Astrocyte of the cerebellum (primary cell): ENCODE results near the gene GRXCR1.

Source experiments
- DNase-seq: peaks from one replicate; pipeline ENCODE4 v3.0.0-alpha.2; 2011; ENCODE audit warnings: low read depth
- H3K4me3 ChIP-seq: 2 replicates; pipeline ENCODE4 v1.5.1; 2011; ENCODE audit warnings: mild to moderate bottlenecking, low read depth, low read length, moderate library complexity
- in situ Hi-C: cut with HindIII; loops from 2 replicates; pipeline ENCODE4 v1.10.0; 2017; ENCODE audit warnings: low sequenced_read_pairs
- TF ChIP-seq, protein P1 (sequence below): IDR thresholded peaks from 2 replicates; pipeline ENCODE4 v1.5.1; 2012; ENCODE audit warnings: low read length, low read depth, moderate library complexity, mild to moderate bottlenecking; ENCODE audit errors: missing control alignments

GRXCR1 gene

DNA sequence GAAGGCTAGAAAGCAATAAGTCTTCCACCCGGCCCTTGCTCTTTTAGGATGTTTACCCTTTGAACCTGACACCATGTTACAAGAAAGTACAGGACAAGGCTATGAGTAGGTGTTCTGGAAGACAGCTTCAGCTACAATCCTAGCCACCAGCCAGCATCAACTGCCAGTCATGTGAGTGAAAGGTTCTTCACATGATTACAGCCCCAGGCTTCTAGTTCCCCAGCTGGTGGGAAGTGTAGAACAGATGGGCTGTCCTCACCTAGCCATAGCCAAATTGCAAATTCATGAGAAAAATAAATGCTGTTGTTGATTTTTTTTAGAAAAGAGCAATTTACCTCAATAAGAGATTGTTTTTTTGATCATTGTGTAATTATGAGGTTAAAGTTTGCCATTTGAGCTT lies 60.8 kb downstream of the GRXCR1 start:
- in situ Hi-C loops, result no loop called here
- H3K4me3 ChIP-seq, result no peak overlapping the region
- DNase-seq, result no peak
- TF ChIP-seq, protein P1, sequence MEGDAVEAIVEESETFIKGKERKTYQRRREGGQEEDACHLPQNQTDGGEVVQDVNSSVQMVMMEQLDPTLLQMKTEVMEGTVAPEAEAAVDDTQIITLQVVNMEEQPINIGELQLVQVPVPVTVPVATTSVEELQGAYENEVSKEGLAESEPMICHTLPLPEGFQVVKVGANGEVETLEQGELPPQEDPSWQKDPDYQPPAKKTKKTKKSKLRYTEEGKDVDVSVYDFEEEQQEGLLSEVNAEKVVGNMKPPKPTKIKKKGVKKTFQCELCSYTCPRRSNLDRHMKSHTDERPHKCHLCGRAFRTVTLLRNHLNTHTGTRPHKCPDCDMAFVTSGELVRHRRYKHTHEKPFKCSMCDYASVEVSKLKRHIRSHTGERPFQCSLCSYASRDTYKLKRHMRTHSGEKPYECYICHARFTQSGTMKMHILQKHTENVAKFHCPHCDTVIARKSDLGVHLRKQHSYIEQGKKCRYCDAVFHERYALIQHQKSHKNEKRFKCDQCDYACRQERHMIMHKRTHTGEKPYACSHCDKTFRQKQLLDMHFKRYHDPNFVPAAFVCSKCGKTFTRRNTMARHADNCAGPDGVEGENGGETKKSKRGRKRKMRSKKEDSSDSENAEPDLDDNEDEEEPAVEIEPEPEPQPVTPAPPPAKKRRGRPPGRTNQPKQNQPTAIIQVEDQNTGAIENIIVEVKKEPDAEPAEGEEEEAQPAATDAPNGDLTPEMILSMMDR, result no peak

DNA sequence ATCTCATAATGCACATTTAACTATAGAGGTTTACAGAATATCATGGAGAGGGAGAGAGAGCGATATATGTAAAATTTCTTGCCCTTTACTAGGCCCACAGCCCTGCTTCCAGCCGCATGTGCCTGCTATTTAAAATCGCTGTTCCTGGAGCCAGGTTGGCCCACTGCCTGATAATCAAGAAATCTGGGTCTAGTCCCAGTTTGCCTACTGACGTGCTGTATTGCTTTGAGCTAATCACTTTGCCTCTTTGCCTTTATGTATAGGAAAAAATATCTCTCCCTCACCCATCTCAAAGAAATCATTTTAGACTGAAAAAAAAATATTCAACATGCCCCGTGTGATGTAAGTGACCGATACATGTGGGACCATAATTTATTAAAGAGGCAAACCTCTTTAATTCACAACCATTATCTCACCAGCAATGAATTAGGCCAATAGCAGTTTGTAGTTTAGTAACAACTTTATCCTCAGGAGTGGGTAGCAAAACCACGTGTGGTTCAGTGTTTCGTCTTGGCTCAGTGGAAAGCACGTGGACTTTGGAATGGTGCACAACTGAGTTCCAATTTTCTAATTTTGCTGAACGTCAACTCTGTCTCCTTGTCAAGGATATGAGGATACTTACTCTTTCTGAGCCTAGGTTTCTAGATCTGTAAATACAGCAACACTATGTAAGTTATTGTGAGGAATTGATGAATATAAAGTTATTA lies 62.6 kb downstream of the GRXCR1 start:
- in situ Hi-C loops, result no loop called here
- H3K4me3 ChIP-seq, result no peak overlapping the region
- DNase-seq, result no peak
- TF ChIP-seq, protein P1, result no peak

DNA sequence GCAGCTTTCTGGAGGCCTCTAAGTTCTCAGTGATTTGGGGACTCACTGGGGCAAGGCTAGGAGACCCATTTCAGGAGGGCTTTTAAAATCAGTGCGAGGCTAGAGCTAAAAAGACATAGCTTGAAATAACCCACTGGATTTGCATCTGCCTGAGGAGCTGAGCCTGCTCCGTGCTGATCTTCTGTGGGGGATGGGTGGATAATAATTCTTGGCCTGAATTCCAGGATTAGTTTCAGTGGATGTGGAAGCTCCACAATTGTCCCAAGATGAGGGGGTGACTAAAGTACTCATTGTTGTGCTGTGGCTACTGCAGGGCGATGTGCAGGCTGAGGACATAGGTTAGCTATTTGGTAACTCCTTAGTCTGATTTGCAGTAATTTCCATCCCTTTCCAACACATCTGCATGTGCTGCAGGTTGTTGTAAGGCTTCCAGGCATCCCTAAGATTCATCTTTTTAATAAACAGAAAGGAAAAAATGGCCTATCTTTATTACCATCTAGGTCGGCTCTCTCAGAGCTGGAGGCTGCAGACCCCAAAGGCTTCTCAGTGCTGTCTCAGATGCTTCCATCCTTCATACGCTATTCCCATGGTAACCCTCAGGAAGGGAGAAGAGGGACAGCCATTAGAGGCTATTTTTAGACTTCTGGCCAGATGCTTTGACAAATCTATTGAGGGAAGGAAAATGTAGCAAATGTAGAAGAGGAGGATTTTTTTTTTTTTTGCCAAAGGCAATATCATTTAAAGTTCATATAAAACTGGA lies 63.4 kb downstream of the GRXCR1 start:
- no peak overlapping the region for H3K4me3 ChIP-seq
- in situ Hi-C loops, result no loop called here
- DNase-seq, result no peak
- TF ChIP-seq, protein P1, result no peak

DNA sequence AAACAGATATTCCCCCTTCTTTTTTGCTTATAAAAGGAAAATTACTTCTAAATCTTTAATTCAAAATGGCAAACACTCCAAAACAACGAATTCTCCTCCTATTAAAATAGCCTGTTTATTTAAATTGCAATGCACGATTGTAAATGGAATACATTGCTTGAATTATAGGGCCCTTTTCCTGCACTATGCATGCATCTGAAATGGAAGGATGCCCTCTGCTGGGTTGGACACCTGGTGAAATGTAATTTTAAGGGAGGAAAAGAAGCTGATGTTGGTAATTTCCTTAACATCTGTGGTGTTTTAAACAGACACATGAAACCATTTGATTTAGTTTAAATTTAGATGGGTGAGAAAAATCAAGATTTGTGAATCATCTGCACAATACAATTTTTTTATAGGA lies 72.8 kb downstream of the GRXCR1 start:
- no peak overlapping the region for H3K4me3 ChIP-seq
- in situ Hi-C loops, result no loop called here
- TF ChIP-seq, protein P1, result peak; percentile 4
- DNase-seq, result no peak

DNA sequence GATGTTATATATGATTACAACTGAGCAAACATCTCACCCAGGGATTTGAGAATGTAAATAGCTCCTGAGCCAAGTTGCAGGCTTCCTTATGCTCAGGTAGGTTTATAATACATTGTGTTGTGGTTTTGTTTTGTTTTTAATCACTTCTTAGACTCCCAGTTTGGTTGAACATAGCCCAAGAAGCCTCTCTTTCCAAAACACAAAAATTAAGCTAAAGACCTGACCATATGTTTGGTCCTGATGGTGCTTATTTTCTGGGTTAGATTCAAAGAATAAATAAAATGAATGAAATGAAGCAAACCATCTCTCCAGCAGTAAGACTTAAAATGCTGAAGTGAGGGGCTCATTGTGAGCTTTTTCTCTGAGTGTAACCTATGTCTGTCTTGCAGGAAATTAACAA lies 93.5 kb downstream of the GRXCR1 start:
- H3K4me3 ChIP-seq, result no peak overlapping the region
- DNase-seq, result no peak
- TF ChIP-seq, protein P1, result no peak
- in situ Hi-C loops, result no loop called here

DNA sequence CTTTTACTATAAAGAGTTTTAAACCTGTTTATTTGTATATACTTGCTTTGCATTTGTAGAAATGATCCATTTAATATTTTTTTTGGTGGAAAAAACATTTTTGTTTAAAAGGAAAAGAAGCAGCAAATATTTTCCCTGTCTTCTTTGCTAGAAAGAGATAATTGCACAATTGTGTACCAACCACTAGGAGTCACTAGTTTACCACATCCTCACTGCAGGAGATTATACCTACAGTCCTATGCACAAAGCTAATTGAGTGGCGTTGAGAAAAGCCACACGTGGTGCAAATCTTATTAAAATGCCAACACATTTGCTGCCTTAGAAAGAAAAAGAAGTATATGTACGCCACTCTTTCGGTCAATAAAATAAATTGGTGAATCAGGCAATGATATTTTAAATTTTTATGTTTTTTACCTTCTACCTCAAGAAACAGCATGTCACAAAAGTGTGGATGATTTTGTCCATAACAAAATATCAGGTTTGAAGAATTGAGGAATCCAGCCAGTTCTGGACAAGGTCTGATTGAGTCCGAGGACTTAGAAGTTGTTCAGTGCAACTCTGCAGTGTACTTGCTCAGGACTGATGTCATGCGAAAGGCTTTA lies 102.9 kb downstream of the GRXCR1 start:
- TF ChIP-seq, protein P1, result peak; percentile 70
- no peak overlapping the region for H3K4me3 ChIP-seq
- in situ Hi-C loops, result no loop called here
- peak; percentile 5 for DNase-seq
